Measurements from ENCODE around the gene ADGRL3. TPM values are rescaled to one million over a fixed set of nuclear protein-coding genes. Genes with fewer than 3 reads are reported as not detected.

ADGRL3 gene
- total RNA-seq, 4 donors from 2014 or later, result 2.2 to 10.0 (median 4.6) TPM

GRCh38 chr4:61493041-61493440 lies 292.9 kb downstream of the ADGRL3 start:
- no peaks in the 10 kb centered on the region for H3K27me3 ChIP-seq
- no peak overlapping the region for H3K27ac ChIP-seq
- no peak overlapping the region for H3K4me3 ChIP-seq
- intact Hi-C loops (cut with DNase I; ENCODE audit: low total_unique reads) (no loop called here), in situ Hi-C loops (cut with MboI; ENCODE audit: low pct_ligation_motif_present in 1 of 4, low pct_unique_long_range_greater_than_20kb in 1 of 4, low sequenced_read_pairs in 3 of 4) (no loop called here)
- no peaks in the 10 kb centered on the region for H3K36me3 ChIP-seq
- no peak for DNase-seq
- TF ChIP-seq CTCF (IDR thresholded peaks at IDR 0.05) (no peak), POLR2A (IDR thresholded peaks at IDR 0.05) (no peak), EP300 (IDR thresholded peaks at IDR 0.05; ENCODE audit: low read depth) (no peak), POLR2AphosphoS5 (IDR thresholded peaks at IDR 0.05) (no peak)
- no peaks in the 10 kb centered on the region for H3K9me3 ChIP-seq
- 63 to 73% methylated on average over 4 of the region's 4 CpGs for WGBS, 2 donors (ENCODE audit: low coverage in 1 of 2)
- no peaks in the 10 kb centered on the region for H3K4me1 ChIP-seq

GRCh38 chr4:61493470-61493869 lies 293.3 kb downstream of the ADGRL3 start:
- whole genome bisulfite sequencing, 2 donors (ENCODE audit: low coverage in 1 of 2), result 81 to 87% methylated on average over 6 of the region's 6 CpGs
- H3K4me3 ChIP-seq, result no peak overlapping the region
- intact Hi-C loops (cut with DNase I; ENCODE audit: low total_unique reads) (no loop called here), in situ Hi-C loops (cut with MboI; ENCODE audit: low pct_ligation_motif_present in 1 of 4, low pct_unique_long_range_greater_than_20kb in 1 of 4, low sequenced_read_pairs in 3 of 4) (no loop called here)
- H3K4me1 ChIP-seq, result no peaks in the 10 kb centered on the region
- no peaks in the 10 kb centered on the region for H3K27me3 ChIP-seq
- TF ChIP-seq CTCF (IDR thresholded peaks at IDR 0.05) (no peak), POLR2A (IDR thresholded peaks at IDR 0.05) (no peak), POLR2AphosphoS5 (IDR thresholded peaks at IDR 0.05) (no peak), EP300 (IDR thresholded peaks at IDR 0.05; ENCODE audit: low read depth) (no peak)
- H3K36me3 ChIP-seq, result no peaks in the 10 kb centered on the region
- no peak overlapping the region for H3K27ac ChIP-seq
- DNase-seq, result no peak
- H3K9me3 ChIP-seq, result no peaks in the 10 kb centered on the region

DNA sequence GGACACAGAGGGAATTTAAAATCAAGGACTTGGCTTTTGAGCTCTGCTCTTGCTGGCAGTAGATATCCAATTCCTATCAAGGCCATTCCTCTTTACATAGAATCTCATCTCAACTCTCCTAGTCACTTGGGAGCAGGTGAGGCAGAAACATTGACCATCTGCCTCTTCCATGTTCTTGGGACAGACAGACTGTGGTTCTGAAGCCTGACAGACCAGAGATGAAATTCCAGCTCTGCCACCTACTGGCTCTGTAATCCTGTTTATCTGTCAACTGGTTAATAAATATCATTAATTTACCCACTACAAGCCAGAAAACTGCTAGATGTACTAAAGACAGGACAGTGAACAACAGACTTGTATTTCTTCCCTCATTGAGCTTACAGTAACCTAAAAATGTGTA lies 300.8 kb downstream of the ADGRL3 start:
- Histone ChIP-seq H3K27me3 (no peaks in the 10 kb centered on the region), H3K9me3 (no peaks in the 10 kb centered on the region), H3K4me3 (no peak overlapping the region), H3K4me1 (no peaks in the 10 kb centered on the region), H3K36me3 (no peaks in the 10 kb centered on the region), H3K27ac (no peak overlapping the region)
- in situ Hi-C loops (cut with MboI; ENCODE audit: low pct_ligation_motif_present in 1 of 4, low pct_unique_long_range_greater_than_20kb in 1 of 4, low sequenced_read_pairs in 3 of 4) (no loop called here), intact Hi-C loops (cut with DNase I; ENCODE audit: low total_unique reads) (no loop called here)
- DNase-seq, result no peak
- TF ChIP-seq POLR2A (IDR thresholded peaks at IDR 0.05) (no peak), EP300 (IDR thresholded peaks at IDR 0.05; ENCODE audit: low read depth) (no peak), POLR2AphosphoS5 (IDR thresholded peaks at IDR 0.05) (no peak), CTCF (IDR thresholded peaks at IDR 0.05) (no peak)

- DNase-seq, result no peak
- Histone ChIP-seq H3K4me1 (no peaks in the 10 kb centered on the region), H3K9me3 (no peaks in the 10 kb centered on the region), H3K4me3 (no peak overlapping the region), H3K27ac (no peak overlapping the region), H3K36me3 (no peaks in the 10 kb centered on the region), H3K27me3 (no peaks in the 10 kb centered on the region)
- in situ Hi-C loops (cut with MboI; ENCODE audit: low pct_ligation_motif_present in 1 of 4, low pct_unique_long_range_greater_than_20kb in 1 of 4, low sequenced_read_pairs in 3 of 4) (no loop called here), intact Hi-C loops (cut with DNase I; ENCODE audit: low total_unique reads) (no loop called here)
- TF ChIP-seq POLR2A (IDR thresholded peaks at IDR 0.05) (no peak), EP300 (IDR thresholded peaks at IDR 0.05; ENCODE audit: low read depth) (no peak), POLR2AphosphoS5 (IDR thresholded peaks at IDR 0.05) (no peak)
- 25 to 41% methylated on average over 1 of the region's 1 CpG for WGBS, 2 donors (ENCODE audit: low coverage in 1 of 2)
Measured at GRCh38 chr4:61501812-61502211, 301.7 kb downstream of the ADGRL3 start.

All from transverse colon (tissue), 4 donors.